GM23338 (cell line): ENCODE measurements around the gene AEN.
A peak's percentile ranks its signal among the peaks of the same experiment; 100 is the strongest.

Source experiments
- CTCF ChIP-seq, 2 experiments: fragments of 200-600 bp in 1 of 2; sonication (generic) in 1 of 2; conservative IDR thresholded peaks; 2 replicates each; pipeline versions ENCODE4 v1.5.1 to v1.6.1; 2016 to 2017; ENCODE audit warnings: antibody characterized with exemption in 2 of 2, low read depth in 2 of 2, mild to moderate bottlenecking in 2 of 2, moderate library complexity in 1 of 2
- ETS1 ChIP-seq: IDR thresholded peaks from 2 replicates; pipeline ENCODE4 v1.6.1; 2016; ENCODE audit warnings: antibody characterized with exemption
- EZH2 ChIP-seq: fragments of 200-600 bp; sonication (generic); IDR thresholded peaks from one replicate; pipeline ENCODE4 v1.8.0; 2017; ENCODE audit warnings: antibody characterized with exemption, mild to moderate bottlenecking, low read depth; ENCODE audit not compliant: unreplicated experiment
- EZH2phosphoT487 ChIP-seq: fragments of 200-600 bp; sonication (generic); IDR thresholded peaks from one replicate; pipeline ENCODE4 v1.8.1; 2018; ENCODE audit warnings: antibody characterized with exemption; ENCODE audit not compliant: unreplicated experiment
- JUNB ChIP-seq: IDR thresholded peaks from one replicate; pipeline ENCODE4 v1.6.1; 2016; ENCODE audit warnings: antibody characterized with exemption; ENCODE audit not compliant: unreplicated experiment
- POLR2AphosphoS5 ChIP-seq: IDR thresholded peaks from 2 replicates; pipeline ENCODE4 v1.6.1; 2016; ENCODE audit warnings: antibody characterized with exemption, low read depth
- REST ChIP-seq: IDR thresholded peaks from one replicate; pipeline ENCODE4 v1.6.1; 2018; ENCODE audit warnings: antibody characterized with exemption; ENCODE audit not compliant: unreplicated experiment
- STAT1 ChIP-seq: IDR thresholded peaks from one replicate; pipeline ENCODE4 v1.6.1; 2016; ENCODE audit warnings: antibody characterized with exemption; ENCODE audit not compliant: unreplicated experiment
- ZNF331 ChIP-seq: fragments of 250-450 bp; sonication (Bioruptor Pico); IDR thresholded peaks from 2 replicates; pipeline ENCODE4 v1.5.0; 2020; ENCODE audit warnings: low read depth, mild to moderate bottlenecking, moderate library complexity

GRCh38 chr15:88624156-88624970 lies 3.2 kb downstream of the AEN start:
- TF ChIP-seq CTCF (conservative IDR thresholded peaks at IDR 0.05; ENCODE audit: low read depth in 2 of 2) (peak; percentile 31 to 42; a peak in 3 of 4 replicates), EZH2 (no peak), JUNB (no peak), POLR2AphosphoS5 (no peak; the same call in 1 of the 2 replicates), REST (no peak), ETS1 (no peak), EZH2phosphoT487 (no peak), STAT1 (no peak), ZNF331 (no peak)
